Measurements from ENCODE around the gene ADNP.
"Not testable (repeated sequence)": the region's sequence is repeated elsewhere in the genome, so short reads cannot be mapped to it uniquely, and the experiment has no call there.

The ADNP gene

DNA sequence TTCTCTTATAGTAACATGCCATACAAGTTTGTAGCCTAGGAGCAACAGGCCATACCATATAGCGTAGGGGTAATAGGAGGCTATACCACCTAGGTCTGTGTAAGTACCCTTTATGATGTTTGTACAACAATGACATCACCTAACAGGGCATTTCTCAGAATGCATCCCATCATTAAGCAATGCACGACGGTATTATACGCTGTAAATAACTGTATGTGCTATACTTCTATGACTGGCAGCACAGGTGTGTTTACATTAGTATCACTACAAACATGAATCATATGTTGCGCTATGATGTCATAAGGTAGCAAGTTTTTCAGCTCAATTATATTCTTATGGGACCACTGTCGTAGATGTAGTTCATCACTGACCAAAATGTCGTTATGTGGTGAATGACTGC lies 31.0 kb downstream of the ADNP start:
- DNase-seq = no peak

- no peak for DNase-seq
Measured at GRCh38 chr20:50898475-50898874, 32.8 kb downstream of the ADNP start.

DNA sequence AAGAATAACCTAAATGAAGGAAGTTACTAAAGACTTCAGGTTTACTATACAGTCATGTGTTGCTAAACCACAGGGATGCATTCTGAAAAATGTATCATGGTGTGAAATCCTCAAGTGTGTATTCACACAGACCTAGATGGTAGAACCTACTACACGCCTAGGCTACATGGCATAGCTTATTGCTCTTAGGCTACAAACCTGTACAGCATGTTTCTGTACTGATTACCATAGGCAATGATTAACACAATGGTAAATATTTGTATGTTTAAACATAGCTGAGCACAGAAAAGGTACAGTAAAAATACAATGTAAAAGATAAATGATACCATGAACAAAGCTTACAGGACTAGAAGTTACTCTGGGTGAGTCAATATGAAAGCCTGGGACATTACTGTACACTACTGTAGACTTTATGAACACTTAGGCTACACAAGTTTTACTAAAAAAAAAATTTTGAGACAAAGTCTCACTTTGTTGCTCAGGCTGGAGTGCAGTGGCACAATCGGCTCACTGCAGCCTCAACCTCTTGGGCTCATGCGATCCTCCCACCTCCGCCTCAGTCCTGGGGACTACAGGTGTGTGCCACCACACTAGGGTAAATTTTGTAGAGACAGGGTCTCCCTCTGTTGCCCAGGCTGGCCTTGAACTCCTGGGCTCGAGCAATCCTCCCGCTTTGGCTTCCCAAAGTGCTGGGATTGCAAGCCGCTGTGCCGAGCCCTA lies 36.0 kb downstream of the ADNP start:
- no peak for DNase-seq

DNA sequence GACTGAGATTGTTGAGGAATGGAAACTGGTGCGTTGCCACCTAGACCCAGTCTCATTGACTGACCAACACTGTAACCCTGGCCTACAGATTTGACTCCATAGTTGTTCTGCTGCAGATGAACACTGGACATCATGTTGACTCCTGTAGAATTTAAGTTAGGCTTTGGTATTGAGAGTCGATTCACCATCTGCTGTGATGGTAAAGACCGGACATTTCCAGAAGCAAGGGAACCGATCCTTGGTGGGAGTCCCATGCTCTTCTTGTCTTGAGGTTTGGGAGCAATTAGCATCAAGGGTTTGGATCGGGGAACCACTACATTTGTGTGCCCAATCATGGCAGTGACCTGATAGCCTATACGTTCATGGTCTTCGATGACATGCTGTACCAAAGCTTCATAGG lies 37.6 kb downstream of the ADNP start:
- DNase-seq = no peak

DNA sequence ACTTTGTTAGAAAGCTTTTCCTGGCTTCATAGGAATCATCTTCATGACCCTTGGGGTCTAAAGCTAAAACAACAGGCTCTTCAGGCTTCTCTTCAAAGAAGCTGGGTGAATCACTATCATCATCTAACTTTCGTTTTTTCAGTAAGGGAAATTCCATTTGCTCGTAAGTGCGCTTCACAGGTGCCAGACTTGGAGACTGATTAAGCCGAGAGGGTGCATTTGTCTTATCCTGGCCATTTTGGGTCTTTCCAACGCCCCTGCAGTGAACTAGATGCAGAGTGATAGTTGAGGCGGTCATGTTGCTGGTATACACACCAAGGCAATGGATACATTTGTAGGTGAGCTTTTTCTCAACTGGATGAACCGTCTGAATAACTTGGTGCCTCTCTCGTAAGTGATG lies 38.8 kb downstream of the ADNP start:
- DNase-seq = no peak

GRCh38 chr20:50891138-50891537 lies 40.1 kb downstream of the ADNP start:
- no peak for DNase-seq

DNA sequence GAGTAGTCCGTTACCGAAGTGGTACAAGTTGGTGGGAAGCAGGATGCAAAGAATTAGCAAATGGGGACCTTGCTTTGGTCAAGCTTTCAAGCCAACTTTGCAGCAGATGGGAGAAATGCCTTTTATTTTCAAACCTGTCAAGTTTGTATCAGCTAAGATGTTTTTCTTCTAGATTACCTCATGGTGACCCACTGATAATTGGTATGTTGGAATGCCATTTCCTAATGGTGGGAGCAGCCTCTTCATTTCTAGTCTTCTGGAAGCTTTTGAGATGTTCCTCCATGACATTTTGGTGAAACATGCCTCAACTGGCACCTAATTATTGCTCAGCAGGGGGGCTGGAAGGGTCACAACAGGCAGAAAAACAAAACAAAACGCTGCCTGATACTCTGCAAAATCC lies 43.7 kb downstream of the ADNP start:
- no peak for DNase-seq

DNA sequence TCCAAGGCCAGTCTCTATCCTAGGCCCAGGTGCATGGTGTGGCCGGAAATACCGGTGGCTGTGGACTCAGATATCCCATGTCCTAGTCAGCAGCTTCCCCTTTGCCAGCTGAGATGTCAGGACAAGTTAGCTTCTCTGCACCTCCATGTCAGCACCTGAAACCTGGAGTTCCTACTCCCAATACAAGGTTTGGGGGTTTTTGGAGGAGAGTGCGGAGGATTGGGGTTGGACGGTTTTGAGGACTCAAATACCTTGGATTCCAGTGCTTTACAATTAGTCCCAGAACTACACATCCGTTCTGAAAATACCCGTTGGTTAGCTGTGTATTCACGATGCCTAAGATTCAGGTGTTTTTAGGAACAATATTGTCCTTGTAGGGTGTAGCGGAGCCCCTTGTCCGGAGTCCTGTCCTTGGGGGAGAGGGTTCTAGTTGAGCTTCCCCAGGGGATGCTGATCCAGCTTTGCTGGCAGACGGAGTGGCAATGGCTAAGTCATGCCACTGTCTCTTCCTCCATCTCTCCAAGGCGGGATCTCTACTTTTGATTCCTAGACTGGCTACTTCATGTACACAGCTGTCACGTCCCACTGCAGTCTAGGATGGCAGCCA lies 45.0 kb downstream of the ADNP start:
- no peak for DNase-seq

DNA sequence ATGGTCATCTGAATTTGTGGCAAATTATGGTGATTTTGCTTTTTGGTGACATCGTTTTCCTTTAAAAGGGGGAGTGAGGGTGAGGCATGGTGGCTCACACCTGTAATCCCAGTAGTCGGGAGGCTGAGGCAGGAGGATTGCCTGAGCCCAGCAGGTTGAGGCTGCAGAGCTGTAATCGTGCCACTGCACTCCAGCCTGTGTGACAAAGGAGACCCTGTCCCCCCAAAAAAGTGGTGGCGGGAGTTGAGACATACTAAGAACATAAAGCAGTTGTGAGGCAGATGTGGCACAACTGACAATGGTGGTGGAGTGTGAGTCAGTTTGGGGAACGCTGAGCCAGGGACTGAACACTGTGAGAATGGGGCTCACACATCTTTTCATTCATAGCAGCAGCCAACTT lies 45.5 kb downstream of the ADNP start:
- no peak for DNase-seq

- no peak for DNase-seq
Measured at GRCh38 chr20:50885068-50885467, 46.2 kb downstream of the ADNP start.

DNA sequence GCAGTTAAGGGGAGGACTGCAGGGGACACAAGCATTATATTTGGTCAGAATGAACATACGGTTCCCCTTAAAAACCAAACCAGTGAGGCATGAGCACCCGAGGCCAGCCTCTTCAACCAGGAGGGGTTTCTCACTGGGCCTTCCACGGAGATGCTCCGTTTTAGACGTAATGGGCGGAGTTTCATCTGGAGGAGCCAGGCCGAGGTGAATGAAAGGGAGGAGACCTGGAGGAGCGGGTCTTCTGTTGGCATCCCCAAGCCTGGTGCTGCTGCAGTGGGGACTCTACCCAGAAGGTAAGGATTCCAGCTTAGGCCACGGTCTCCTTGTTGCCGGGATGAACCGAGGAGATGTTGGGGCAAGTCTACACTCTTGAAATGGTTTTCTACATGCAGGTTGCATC lies 47.4 kb downstream of the ADNP start:
- no peak for DNase-seq

- not testable (repeated sequence) for DNase-seq
Measured at GRCh38 chr20:50881759-50882424, 49.3 kb downstream of the ADNP start.

GRCh38 chr20:50879649-50880550 lies 51.3 kb downstream of the ADNP start:
- DNase-seq = no peak

- DNase-seq = no peak
Measured at GRCh38 chr20:50877232-50877743, 53.9 kb downstream of the ADNP start.

DNA sequence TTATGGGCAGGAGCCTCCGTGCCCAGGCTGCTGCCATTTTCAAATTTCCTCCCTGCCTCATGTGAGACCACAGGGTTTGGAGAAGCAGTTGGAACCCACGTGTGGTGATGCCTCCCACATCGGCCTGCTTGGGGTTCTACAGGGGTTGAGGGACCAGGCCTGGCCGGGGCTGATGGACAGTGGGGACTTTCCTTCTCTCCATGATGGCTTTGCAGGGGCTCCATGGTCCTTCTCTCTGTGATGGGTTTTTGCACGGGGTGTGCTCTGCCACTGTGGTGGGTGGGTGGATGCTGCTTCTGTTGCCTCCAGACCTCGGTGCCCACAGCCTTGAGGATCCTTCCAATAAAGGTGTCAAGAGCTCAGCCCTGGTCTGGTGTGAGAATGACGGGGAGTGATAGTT lies 54.4 kb downstream of the ADNP start:
- DNase-seq = no peak

- DNase-seq = no peak
Measured at GRCh38 chr20:50876063-50876685, 55.1 kb downstream of the ADNP start.

- no peak for DNase-seq
Measured at GRCh38 chr20:50874758-50875665, 56.2 kb downstream of the ADNP start.

- DNase-seq = no peak
Measured at GRCh38 chr20:50874111-50874757, 57.0 kb downstream of the ADNP start.

DNA sequence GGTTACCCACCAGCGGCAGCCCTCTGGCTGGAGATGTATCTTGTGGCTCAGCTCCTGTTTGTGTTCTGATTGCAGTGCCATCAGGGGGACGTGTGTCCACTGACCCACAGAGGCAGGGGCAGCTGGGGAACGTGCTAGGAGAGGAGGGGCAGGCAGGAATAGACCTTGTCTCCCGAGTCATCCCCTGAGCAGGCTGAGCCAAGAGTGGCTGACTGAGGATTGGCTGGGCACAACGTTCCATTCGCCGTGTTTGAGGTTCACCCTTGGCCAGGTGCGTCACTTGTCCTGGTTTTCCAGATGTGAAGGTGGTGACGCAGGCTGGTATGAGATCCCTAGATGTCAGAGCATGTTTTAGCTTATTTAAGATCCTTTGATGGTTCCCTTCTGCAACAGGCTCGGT lies 57.7 kb downstream of the ADNP start:
- no peak for DNase-seq

GRCh38 chr20:50872560-50873425 lies 58.4 kb downstream of the ADNP start:
- DNase-seq = no peak

All from activated CD8-positive, alpha-beta memory T cell treated with anti-CD3 and anti-CD28 coated beads, Interleukin-2, amount 50 U/mL, for 4 hours (primary cell).